ENCODE measurements around the gene RHOJ. TPM values are rescaled to one million over a fixed set of nuclear protein-coding genes. Genes with fewer than 3 reads are reported as not detected.

Gene RHOJ
- total and polyA plus RNA-seq, 2 experiments from 2014 or later, result 2.1 to 3.2 TPM

GRCh38 chr14:63326840-63327239 is 122.6 kb downstream of the RHOJ start:
- H3K9me2 ChIP-seq (replicated peaks; ENCODE audit: insufficient read depth), result no peaks in the 10 kb centered on the region
- DNase-seq (ENCODE audit: low spot score), result no peak
- H3K4me1 ChIP-seq (ENCODE audit: insufficient read depth), result no peaks in the 10 kb centered on the region
- no peak overlapping the region for H2AFZ ChIP-seq
- TF ChIP-seq EZH2phosphoT487 (IDR thresholded peaks at IDR 0.05; ENCODE audit: low read depth, severe bottlenecking, unreplicated experiment) (no peak), EZH2 (IDR thresholded peaks at IDR 0.05; ENCODE audit: borderline replicate concordance) (no peak), CTCF (IDR thresholded peaks at IDR 0.05; ENCODE audit: poor library complexity) (no peak)
- no peaks in the 10 kb centered on the region for H4K20me1 ChIP-seq (ENCODE audit: insufficient read depth, poor library complexity, severe bottlenecking)
- no peak overlapping the region for H3K4me2 ChIP-seq
- no peaks in the 10 kb centered on the region for H3K27me3 ChIP-seq
- H3K4me3 ChIP-seq, result no peak overlapping the region
- no peaks in the 10 kb centered on the region for H3K36me3 ChIP-seq (replicated peaks; ENCODE audit: insufficient read depth, low read depth)
- H3K9me3 ChIP-seq (ENCODE audit: low read depth), result no peaks in the 10 kb centered on the region
- no peaks in the 10 kb centered on the region for H3K79me2 ChIP-seq
- WGBS (ENCODE audit: low lambda C conversion rate, missing lambda C conversion rate), result 87% methylated on average over 5 of the region's 5 CpGs
- no peak overlapping the region for H3K27ac ChIP-seq

- H3K79me2 ChIP-seq, result no peaks in the 10 kb centered on the region
- H3K9me3 ChIP-seq (ENCODE audit: low read depth), result no peaks in the 10 kb centered on the region
- no peaks in the 10 kb centered on the region for H4K20me1 ChIP-seq (ENCODE audit: insufficient read depth, poor library complexity, severe bottlenecking)
- no peak for DNase-seq (ENCODE audit: low spot score)
- WGBS (ENCODE audit: low lambda C conversion rate, missing lambda C conversion rate), result 66% methylated on average over 6 of the region's 6 CpGs
- no peak overlapping the region for H3K27ac ChIP-seq
- H3K4me2 ChIP-seq, result no peak overlapping the region
- no peak overlapping the region for H2AFZ ChIP-seq
- no peaks in the 10 kb centered on the region for H3K27me3 ChIP-seq
- H3K36me3 ChIP-seq (replicated peaks; ENCODE audit: insufficient read depth, low read depth), result no peaks in the 10 kb centered on the region
- H3K4me3 ChIP-seq, result no peak overlapping the region
- TF ChIP-seq EZH2 (IDR thresholded peaks at IDR 0.05; ENCODE audit: borderline replicate concordance) (no peak), CTCF (IDR thresholded peaks at IDR 0.05; ENCODE audit: poor library complexity) (no peak), EZH2phosphoT487 (IDR thresholded peaks at IDR 0.05; ENCODE audit: low read depth, severe bottlenecking, unreplicated experiment) (no peak)
- H3K9me2 ChIP-seq (replicated peaks; ENCODE audit: insufficient read depth), result no peaks in the 10 kb centered on the region
- no peaks in the 10 kb centered on the region for H3K4me1 ChIP-seq (ENCODE audit: insufficient read depth)
These were observed 124.8 kb downstream of the RHOJ start for GRCh38 chr14:63328787-63329737.

- H2AFZ ChIP-seq, result no peak overlapping the region
- TF ChIP-seq EZH2 (IDR thresholded peaks at IDR 0.05; ENCODE audit: borderline replicate concordance) (no peak), CTCF (IDR thresholded peaks at IDR 0.05; ENCODE audit: poor library complexity) (no peak), EZH2phosphoT487 (IDR thresholded peaks at IDR 0.05; ENCODE audit: low read depth, severe bottlenecking, unreplicated experiment) (no peak)
- WGBS (ENCODE audit: low lambda C conversion rate, missing lambda C conversion rate), result 64% methylated on average over 7 of the region's 7 CpGs
- H3K4me2 ChIP-seq, result no peak overlapping the region
- H3K27ac ChIP-seq, result no peak overlapping the region
- H3K4me3 ChIP-seq, result no peak overlapping the region
- no peaks in the 10 kb centered on the region for H3K9me3 ChIP-seq (ENCODE audit: low read depth)
- no peaks in the 10 kb centered on the region for H3K79me2 ChIP-seq
- no peaks in the 10 kb centered on the region for H3K36me3 ChIP-seq (replicated peaks; ENCODE audit: insufficient read depth, low read depth)
- H3K4me1 ChIP-seq (ENCODE audit: insufficient read depth), result no peaks in the 10 kb centered on the region
- no peaks in the 10 kb centered on the region for H3K27me3 ChIP-seq
- H4K20me1 ChIP-seq (ENCODE audit: insufficient read depth, poor library complexity, severe bottlenecking), result no peaks in the 10 kb centered on the region
- no peaks in the 10 kb centered on the region for H3K9me2 ChIP-seq (replicated peaks; ENCODE audit: insufficient read depth)
- DNase-seq (ENCODE audit: low spot score), result no peak
These were observed 138.1 kb downstream of the RHOJ start for GRCh38 chr14:63342371-63342770.

Other genes starting within 250 kb of the RHOJ start
- gene KCNH5, start 159.0 kb upstream of the RHOJ start, total RNA-seq, result 1.3 and 1.9 TPM in 2 replicates
- gene KCNH5, start 159.0 kb upstream of the RHOJ start, polyA plus RNA-seq, result 0.36 and 0.51 TPM in 2 replicates
- not detected in 2 replicates for gene GPHB5, start 114.5 kb downstream of the RHOJ start, total RNA-seq
- not detected in 2 replicates for gene GPHB5, start 114.5 kb downstream of the RHOJ start, polyA plus RNA-seq

All from hepatocyte (in vitro differentiated cells).